WTC11 (cell line): ENCODE data around the gene OR2M2. TPM values are rescaled to one million over a fixed set of nuclear protein-coding genes. Genes with fewer than 3 reads are reported as not detected.

Experiments used
- ATAC-seq: fragments of 200-7000 bp; cut with Tn5 transposase; 2 replicates; pipeline ENCODE4 v1.10.0; 2021; ENCODE audit warnings: mild to moderate bottlenecking, moderate library complexity
- CTCF ChIA-PET: fragments of 300-600 bp; sonication (Branson Sonifier 250); formaldehyde crosslinking; loops from one replicate; lab custom pipeline; 2021; ENCODE audit warnings: antibody characterized with exemption; lab: Charles Lee
- POLR2A ChIA-PET: fragments of 350-600 bp; sonication (Branson Sonifier 250); formaldehyde crosslinking; loops from one replicate; lab custom pipeline; 2021; ENCODE audit warnings: antibody characterized with exemption; lab: Charles Lee
- DNase-seq: peaks from one replicate; pipeline ENCODE4 v3.0.0; 2021; ENCODE audit warnings: low spot score
- H3K27ac Mint-ChIP-seq: 2 replicates; pipeline ENCODE4 v1.8.0; 2021; ENCODE audit warnings: mixed read lengths
- H3K27me3 Mint-ChIP-seq: 2 replicates; pipeline ENCODE4 v1.8.0; 2021; ENCODE audit warnings: low read depth, mild to moderate bottlenecking, moderate library complexity, mixed read lengths
- H3K36me3 Mint-ChIP-seq: 2 replicates; pipeline ENCODE4 v1.8.0; 2021; ENCODE audit warnings: mixed read lengths
- H3K4me1 Mint-ChIP-seq: 2 replicates; pipeline ENCODE4 v1.8.0; 2022; ENCODE audit warnings: mixed read lengths
- H3K4me3 Mint-ChIP-seq: 2 replicates; pipeline ENCODE4 v1.8.0; 2021; ENCODE audit warnings: mild to moderate bottlenecking, moderate library complexity, mixed read lengths
- H3K9me3 Mint-ChIP-seq: 2 replicates; pipeline ENCODE4 v1.8.0; 2021; ENCODE audit warnings: mixed read lengths
- ATF1 ChIP-seq: sonication (generic); formaldehyde crosslinking; IDR thresholded peaks from 2 replicates; pipeline ENCODE4 v1.8.1; 2023; ENCODE audit warnings: mild to moderate bottlenecking, moderate library complexity, missing genetic modification reagents
- CBFB ChIP-seq: sonication (generic); formaldehyde crosslinking; IDR thresholded peaks from 2 replicates; pipeline ENCODE4 v1.8.1; 2022; ENCODE audit warnings: mild to moderate bottlenecking, low read depth, missing genetic modification reagents
- CREB1 ChIP-seq: sonication (generic); formaldehyde crosslinking; IDR thresholded peaks from 2 replicates; pipeline ENCODE4 v1.8.0; 2023; ENCODE audit warnings: mild to moderate bottlenecking, missing genetic modification reagents
- FOXK1 ChIP-seq: sonication (generic); formaldehyde crosslinking; IDR thresholded peaks from 2 replicates; pipeline ENCODE4 v1.8.0; 2022; ENCODE audit warnings: mild to moderate bottlenecking, moderate library complexity, missing genetic modification reagents
- JAZF1 ChIP-seq: fragments of 250-450 bp; sonication (Bioruptor Pico); IDR thresholded peaks from 2 replicates; pipeline ENCODE4 v1.9.0; 2021; ENCODE audit warnings: moderate library complexity, mild to moderate bottlenecking, inconsistent platforms
- JUN ChIP-seq: sonication (generic); formaldehyde crosslinking; IDR thresholded peaks from 2 replicates; pipeline ENCODE4 v1.8.0; 2023; ENCODE audit warnings: mild to moderate bottlenecking, missing genetic modification reagents
- MYBL2 ChIP-seq: sonication (generic); formaldehyde crosslinking; IDR thresholded peaks from 2 replicates; pipeline ENCODE4 v1.8.1; 2023; ENCODE audit warnings: mild to moderate bottlenecking, moderate library complexity, missing genetic modification reagents
- NR2C2 ChIP-seq: sonication (generic); formaldehyde crosslinking; IDR thresholded peaks from 2 replicates; pipeline ENCODE4 v1.8.0; 2022; ENCODE audit warnings: mild to moderate bottlenecking, missing genetic modification reagents
- RELA ChIP-seq: sonication (generic); formaldehyde crosslinking; IDR thresholded peaks from 2 replicates; pipeline ENCODE4 v1.8.1; 2022; ENCODE audit warnings: missing genetic modification reagents, mild to moderate bottlenecking, borderline replicate concordance
- SMAD4 ChIP-seq: sonication (generic); formaldehyde crosslinking; IDR thresholded peaks from 2 replicates; pipeline ENCODE4 v1.8.0; 2022; ENCODE audit warnings: mild to moderate bottlenecking, missing genetic modification reagents
- TEAD4 ChIP-seq: sonication (generic); formaldehyde crosslinking; IDR thresholded peaks from 2 replicates; pipeline ENCODE4 v1.8.0; 2022; ENCODE audit warnings: mild to moderate bottlenecking, missing genetic modification reagents
- TP53 ChIP-seq: sonication (generic); formaldehyde crosslinking; IDR thresholded peaks from 2 replicates; pipeline ENCODE4 v1.8.1; 2023; ENCODE audit warnings: mild to moderate bottlenecking, missing genetic modification reagents
- ZNF396 ChIP-seq: fragments of 250-450 bp; sonication (Bioruptor Pico); IDR thresholded peaks from 2 replicates; pipeline ENCODE4 v1.8.0; 2021; ENCODE audit warnings: mild to moderate bottlenecking, moderate library complexity, borderline replicate concordance
- ZNF416 ChIP-seq: fragments of 250-450 bp; sonication (Bioruptor Pico); IDR thresholded peaks from 2 replicates; pipeline ENCODE4 v1.9.0; 2021; ENCODE audit warnings: mild to moderate bottlenecking, inconsistent platforms
- total RNA-seq: library from RNA; stranded (reverse); gene quantifications from 3 replicates; pipeline ENCODE4 v1.2.3, GENCODE V29; 2021
- TF ChIP-seq, protein P1 (sequence below): sonication (generic); formaldehyde crosslinking; IDR thresholded peaks from 2 replicates; pipeline ENCODE4 v1.8.1; 2022; ENCODE audit warnings: mild to moderate bottlenecking, missing genetic modification reagents, moderate library complexity, borderline replicate concordance
- TF ChIP-seq, protein P2 (sequence below): sonication (generic); formaldehyde crosslinking; IDR thresholded peaks from 2 replicates; pipeline ENCODE4 v1.8.1; 2022; ENCODE audit warnings: low read depth, mild to moderate bottlenecking, moderate library complexity, missing genetic modification reagents, borderline replicate concordance
- TF ChIP-seq, protein P3 (sequence below): sonication (generic); formaldehyde crosslinking; IDR thresholded peaks from 2 replicates; pipeline ENCODE4 v1.8.0; 2022; ENCODE audit warnings: mild to moderate bottlenecking, missing genetic modification reagents
- TF ChIP-seq, protein P4 (sequence below): sonication (generic); formaldehyde crosslinking; IDR thresholded peaks from 2 replicates; pipeline ENCODE4 v1.8.1; 2023; ENCODE audit warnings: mild to moderate bottlenecking, moderate library complexity, missing genetic modification reagents
- TF ChIP-seq, protein P5 (sequence below): sonication (generic); formaldehyde crosslinking; IDR thresholded peaks from 2 replicates; pipeline ENCODE4 v1.8.1; 2022; ENCODE audit warnings: low read depth, missing genetic modification reagents, borderline replicate concordance
- TF ChIP-seq, protein P6 (sequence below): fragments of 250-450 bp; sonication (Bioruptor Pico); IDR thresholded peaks from 2 replicates; pipeline ENCODE4 v1.9.0; 2021; ENCODE audit warnings: mild to moderate bottlenecking

Gene OR2M2
- total RNA-seq, 1 experiment from 2014 or later = not detected

DNA sequence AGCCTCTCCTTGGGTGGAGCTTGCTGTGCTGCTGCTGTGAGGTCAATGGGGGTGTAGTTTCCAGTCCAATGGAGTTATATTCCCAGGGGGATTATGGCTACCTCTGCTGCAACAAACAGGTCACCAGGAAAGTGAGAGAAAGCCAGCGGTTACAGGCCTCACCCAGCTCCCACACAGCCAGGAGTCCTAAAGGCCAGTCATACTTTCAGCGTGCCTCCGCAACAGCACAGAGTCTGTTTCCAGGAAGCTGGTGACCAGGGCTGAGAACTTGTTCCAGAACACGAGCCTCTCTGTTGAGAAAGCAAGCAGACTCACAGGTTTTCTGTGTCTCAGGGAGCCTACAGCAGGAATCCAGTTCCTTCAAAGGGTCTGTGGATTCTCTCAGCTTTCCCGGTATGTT lies 47.0 kb upstream of the OR2M2 start:
- TF ChIP-seq CREB1 (CRISPR knock-in tag) = no peak
- no peak for TF ChIP-seq FOXK1 (CRISPR knock-in tag)
- TF ChIP-seq ZNF416 (CRISPR knock-in tag) = no peak
- no peak for TF ChIP-seq TEAD4 (CRISPR knock-in tag)
- no peak for TF ChIP-seq MYBL2
- TF ChIP-seq, protein P1, sequence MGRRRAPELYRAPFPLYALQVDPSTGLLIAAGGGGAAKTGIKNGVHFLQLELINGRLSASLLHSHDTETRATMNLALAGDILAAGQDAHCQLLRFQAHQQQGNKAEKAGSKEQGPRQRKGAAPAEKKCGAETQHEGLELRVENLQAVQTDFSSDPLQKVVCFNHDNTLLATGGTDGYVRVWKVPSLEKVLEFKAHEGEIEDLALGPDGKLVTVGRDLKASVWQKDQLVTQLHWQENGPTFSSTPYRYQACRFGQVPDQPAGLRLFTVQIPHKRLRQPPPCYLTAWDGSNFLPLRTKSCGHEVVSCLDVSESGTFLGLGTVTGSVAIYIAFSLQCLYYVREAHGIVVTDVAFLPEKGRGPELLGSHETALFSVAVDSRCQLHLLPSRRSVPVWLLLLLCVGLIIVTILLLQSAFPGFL = no peak
- TF ChIP-seq RELA = no peak
- no peak for TF ChIP-seq CBFB (CRISPR knock-in tag)
- TF ChIP-seq JAZF1 (CRISPR knock-in tag) = no peak
- Mint-ChIP-seq H3K9me3 (peaks cover 89% of the 10 kb centered on the region), H3K4me1 (no peaks in the 10 kb centered on the region), H3K36me3 (peaks cover 78% of the 10 kb centered on the region), H3K4me3 (no peak overlapping the region), H3K27ac (no peak overlapping the region), H3K27me3 (peaks cover 20% of the 10 kb centered on the region)
- POLR2A ChIA-PET = no interaction called here
- CTCF ChIA-PET = no interaction called here
- ATAC-seq = no peak
- no peak for DNase-seq

DNA sequence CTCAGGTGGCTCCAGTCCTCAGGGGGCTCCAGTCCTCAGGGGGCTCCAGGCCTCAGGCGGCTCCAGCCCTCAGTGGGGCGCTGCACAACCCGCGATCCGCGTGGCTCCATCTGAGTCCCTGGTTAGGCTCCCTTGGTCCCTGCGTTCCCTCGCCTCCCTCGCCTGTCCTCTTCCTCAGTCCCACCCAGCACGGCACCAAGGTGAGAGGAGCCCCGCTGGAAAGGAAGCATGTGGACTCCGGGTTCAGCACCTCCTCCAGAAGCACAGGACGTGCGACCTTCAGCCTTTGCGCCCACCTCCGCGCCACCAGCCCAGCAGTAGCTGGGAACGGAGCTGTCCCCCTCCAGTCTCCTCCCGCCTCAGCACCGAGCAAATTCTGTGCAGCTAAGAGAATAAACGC lies 37.8 kb upstream of the OR2M2 start:
- POLR2A ChIA-PET = no interaction called here
- H3K4me3 Mint-ChIP-seq = no peak overlapping the region
- H3K4me1 Mint-ChIP-seq = no peaks in the 10 kb centered on the region
- H3K36me3 Mint-ChIP-seq = peaks cover 70% of the 10 kb centered on the region
- CTCF ChIA-PET = no interaction called here
- ATAC-seq = no peak
- H3K27me3 Mint-ChIP-seq = peaks cover 7% of the 10 kb centered on the region; the same call in 1 of the 2 replicates
- DNase-seq = no peak
- no peak for TF ChIP-seq JUN (CRISPR knock-in tag)
- TF ChIP-seq, protein P2, sequence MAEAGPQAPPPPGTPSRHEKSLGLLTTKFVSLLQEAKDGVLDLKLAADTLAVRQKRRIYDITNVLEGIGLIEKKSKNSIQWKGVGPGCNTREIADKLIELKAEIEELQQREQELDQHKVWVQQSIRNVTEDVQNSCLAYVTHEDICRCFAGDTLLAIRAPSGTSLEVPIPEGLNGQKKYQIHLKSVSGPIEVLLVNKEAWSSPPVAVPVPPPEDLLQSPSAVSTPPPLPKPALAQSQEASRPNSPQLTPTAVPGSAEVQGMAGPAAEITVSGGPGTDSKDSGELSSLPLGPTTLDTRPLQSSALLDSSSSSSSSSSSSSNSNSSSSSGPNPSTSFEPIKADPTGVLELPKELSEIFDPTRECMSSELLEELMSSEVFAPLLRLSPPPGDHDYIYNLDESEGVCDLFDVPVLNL (CRISPR knock-in tag) = no peak
- TF ChIP-seq SMAD4 (CRISPR knock-in tag) = no peak
- no peak for TF ChIP-seq ZNF396 (CRISPR knock-in tag)
- no peak overlapping the region for H3K27ac Mint-ChIP-seq
- peaks cover 89% of the 10 kb centered on the region for H3K9me3 Mint-ChIP-seq

DNA sequence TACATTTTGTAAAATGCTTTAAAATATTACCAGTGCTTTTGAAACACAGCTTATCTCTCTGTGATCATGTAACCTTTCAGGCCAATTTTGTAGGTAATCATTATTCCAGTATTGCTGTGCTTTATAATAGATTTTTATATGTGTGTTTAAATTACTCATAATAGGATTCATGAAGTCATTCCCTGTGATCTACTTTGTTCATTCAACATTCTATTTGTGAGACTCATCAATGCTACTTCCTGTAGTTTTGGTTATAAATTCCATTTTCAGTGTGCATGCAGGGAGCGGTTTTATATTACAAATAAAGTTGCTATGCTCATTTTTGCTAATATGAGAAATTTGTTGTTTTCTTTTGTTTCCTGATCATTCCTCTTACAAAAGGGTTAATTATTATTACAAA lies 33.8 kb upstream of the OR2M2 start:
- Mint-ChIP-seq H3K4me1 (no peaks in the 10 kb centered on the region), H3K27me3 (peaks cover 4% of the 10 kb centered on the region; the same call in 1 of the 2 replicates), H3K4me3 (no peak overlapping the region), H3K27ac (no peak overlapping the region), H3K9me3 (peaks cover 90% of the 10 kb centered on the region), H3K36me3 (peaks cover 67% of the 10 kb centered on the region)
- ChIA-PET POLR2A (no interaction called here), CTCF (no interaction called here)
- ATAC-seq (no peak), DNase-seq (no peak)
- TF ChIP-seq ATF1 (CRISPR knock-in tag) (no peak), NR2C2 (no peak), TP53 (CRISPR knock-in tag) (no peak), CREB1 (CRISPR knock-in tag) (no peak), JAZF1 (CRISPR knock-in tag) (no peak)
- TF ChIP-seq, protein P3, sequence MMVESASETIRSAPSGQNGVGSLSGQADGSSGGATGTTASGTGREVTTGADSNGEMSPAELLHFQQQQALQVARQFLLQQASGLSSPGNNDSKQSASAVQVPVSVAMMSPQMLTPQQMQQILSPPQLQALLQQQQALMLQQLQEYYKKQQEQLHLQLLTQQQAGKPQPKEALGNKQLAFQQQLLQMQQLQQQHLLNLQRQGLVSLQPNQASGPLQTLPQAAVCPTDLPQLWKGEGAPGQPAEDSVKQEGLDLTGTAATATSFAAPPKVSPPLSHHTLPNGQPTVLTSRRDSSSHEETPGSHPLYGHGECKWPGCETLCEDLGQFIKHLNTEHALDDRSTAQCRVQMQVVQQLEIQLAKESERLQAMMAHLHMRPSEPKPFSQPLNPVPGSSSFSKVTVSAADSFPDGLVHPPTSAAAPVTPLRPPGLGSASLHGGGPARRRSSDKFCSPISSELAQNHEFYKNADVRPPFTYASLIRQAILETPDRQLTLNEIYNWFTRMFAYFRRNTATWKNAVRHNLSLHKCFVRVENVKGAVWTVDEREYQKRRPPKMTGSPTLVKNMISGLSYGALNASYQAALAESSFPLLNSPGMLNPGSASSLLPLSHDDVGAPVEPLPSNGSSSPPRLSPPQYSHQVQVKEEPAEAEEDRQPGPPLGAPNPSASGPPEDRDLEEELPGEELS (CRISPR knock-in tag) = no peak
- TF ChIP-seq, protein P4, sequence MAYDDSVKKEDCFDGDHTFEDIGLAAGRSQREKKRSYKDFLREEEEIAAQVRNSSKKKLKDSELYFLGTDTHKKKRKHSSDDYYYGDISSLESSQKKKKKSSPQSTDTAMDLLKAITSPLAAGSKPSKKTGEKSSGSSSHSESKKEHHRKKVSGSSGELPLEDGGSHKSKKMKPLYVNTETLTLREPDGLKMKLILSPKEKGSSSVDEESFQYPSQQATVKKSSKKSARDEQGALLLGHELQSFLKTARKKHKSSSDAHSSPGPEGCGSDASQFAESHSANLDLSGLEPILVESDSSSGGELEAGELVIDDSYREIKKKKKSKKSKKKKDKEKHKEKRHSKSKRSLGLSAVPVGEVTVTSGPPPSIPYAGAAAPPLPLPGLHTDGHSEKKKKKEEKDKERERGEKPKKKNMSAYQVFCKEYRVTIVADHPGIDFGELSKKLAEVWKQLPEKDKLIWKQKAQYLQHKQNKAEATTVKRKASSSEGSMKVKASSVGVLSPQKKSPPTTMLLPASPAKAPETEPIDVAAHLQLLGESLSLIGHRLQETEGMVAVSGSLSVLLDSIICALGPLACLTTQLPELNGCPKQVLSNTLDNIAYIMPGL (CRISPR knock-in tag) = no peak
- TF ChIP-seq, protein P5, sequence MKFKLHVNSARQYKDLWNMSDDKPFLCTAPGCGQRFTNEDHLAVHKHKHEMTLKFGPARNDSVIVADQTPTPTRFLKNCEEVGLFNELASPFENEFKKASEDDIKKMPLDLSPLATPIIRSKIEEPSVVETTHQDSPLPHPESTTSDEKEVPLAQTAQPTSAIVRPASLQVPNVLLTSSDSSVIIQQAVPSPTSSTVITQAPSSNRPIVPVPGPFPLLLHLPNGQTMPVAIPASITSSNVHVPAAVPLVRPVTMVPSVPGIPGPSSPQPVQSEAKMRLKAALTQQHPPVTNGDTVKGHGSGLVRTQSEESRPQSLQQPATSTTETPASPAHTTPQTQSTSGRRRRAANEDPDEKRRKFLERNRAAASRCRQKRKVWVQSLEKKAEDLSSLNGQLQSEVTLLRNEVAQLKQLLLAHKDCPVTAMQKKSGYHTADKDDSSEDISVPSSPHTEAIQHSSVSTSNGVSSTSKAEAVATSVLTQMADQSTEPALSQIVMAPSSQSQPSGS = no peak
- TF ChIP-seq, protein P6, sequence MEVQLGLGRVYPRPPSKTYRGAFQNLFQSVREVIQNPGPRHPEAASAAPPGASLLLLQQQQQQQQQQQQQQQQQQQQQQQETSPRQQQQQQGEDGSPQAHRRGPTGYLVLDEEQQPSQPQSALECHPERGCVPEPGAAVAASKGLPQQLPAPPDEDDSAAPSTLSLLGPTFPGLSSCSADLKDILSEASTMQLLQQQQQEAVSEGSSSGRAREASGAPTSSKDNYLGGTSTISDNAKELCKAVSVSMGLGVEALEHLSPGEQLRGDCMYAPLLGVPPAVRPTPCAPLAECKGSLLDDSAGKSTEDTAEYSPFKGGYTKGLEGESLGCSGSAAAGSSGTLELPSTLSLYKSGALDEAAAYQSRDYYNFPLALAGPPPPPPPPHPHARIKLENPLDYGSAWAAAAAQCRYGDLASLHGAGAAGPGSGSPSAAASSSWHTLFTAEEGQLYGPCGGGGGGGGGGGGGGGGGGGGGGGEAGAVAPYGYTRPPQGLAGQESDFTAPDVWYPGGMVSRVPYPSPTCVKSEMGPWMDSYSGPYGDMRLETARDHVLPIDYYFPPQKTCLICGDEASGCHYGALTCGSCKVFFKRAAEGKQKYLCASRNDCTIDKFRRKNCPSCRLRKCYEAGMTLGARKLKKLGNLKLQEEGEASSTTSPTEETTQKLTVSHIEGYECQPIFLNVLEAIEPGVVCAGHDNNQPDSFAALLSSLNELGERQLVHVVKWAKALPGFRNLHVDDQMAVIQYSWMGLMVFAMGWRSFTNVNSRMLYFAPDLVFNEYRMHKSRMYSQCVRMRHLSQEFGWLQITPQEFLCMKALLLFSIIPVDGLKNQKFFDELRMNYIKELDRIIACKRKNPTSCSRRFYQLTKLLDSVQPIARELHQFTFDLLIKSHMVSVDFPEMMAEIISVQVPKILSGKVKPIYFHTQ (CRISPR knock-in tag) = no peak
- TF ChIP-seq, protein P1 = no peak
